Suprapubic skin (tissue), 4 donors: ENCODE data around the gene GEN1.

Experiments
- EP300 ChIP-seq: sonication (generic); formaldehyde crosslinking; IDR thresholded peaks from one replicate; pipeline ENCODE4 v1.6.1; 2017; ENCODE audit warnings: antibody characterized with exemption
- POLR2A ChIP-seq, 2 donors: fragments of 450-650 bp; IDR thresholded peaks; one replicate each; pipeline ENCODE4 v1.6.1; 2017; ENCODE audit warnings: antibody characterized with exemption in 2 of 2, mild to moderate bottlenecking in 2 of 2, moderate library complexity in 2 of 2
- POLR2AphosphoS5 ChIP-seq, 3 donors: sonication (generic); formaldehyde crosslinking; IDR thresholded peaks; one replicate each; pipeline ENCODE4 v1.6.1; 2017; ENCODE audit warnings: antibody characterized with exemption in 3 of 3
- TF ChIP-seq, protein P1 (sequence below), 2 donors: fragments of 200-600 bp in 1 of 2; fragments of 450-650 bp in 1 of 2; sonication (generic) in 1 of 2; IDR thresholded peaks; one replicate each; pipeline ENCODE4 v1.5.1; 2016 to 2019; ENCODE audit warnings: antibody characterized with exemption in 2 of 2, mild to moderate bottlenecking in 1 of 2, moderate library complexity in 1 of 2

DNA sequence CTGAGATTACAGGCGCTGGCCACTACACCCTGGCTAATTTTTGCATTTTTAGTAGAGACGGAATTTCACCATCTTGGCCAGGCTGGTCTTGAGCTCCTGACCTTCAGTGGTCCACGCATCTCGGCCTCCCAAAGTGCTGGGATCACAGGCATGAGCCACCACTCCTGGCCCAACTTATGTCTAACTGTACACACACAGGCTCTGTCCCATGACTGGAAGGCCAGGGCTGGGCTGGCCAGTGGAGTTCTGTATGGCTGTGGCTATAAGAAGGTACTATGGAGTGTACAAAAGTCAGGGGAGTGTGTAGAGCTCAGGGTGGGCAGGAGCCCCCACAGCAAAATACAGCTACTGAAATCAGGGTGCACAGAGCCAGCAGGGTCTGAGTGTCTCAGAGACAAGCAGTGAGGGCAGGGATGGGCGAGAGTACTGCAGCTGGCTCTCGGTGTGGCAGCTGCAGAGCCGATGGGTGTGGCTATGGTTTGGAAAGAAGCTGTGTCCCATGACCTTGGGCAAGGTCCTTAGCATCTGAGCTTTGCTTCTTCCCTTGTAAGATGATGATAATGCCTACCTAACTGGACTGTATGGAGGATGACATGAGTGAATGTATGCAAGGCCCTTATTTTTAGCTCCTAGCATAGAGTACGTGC, 51.9 kb downstream of the GEN1 start:
- no peak for TF ChIP-seq POLR2AphosphoS5 (IDR thresholded peaks at IDR 0.05)
- TF ChIP-seq, protein P1, sequence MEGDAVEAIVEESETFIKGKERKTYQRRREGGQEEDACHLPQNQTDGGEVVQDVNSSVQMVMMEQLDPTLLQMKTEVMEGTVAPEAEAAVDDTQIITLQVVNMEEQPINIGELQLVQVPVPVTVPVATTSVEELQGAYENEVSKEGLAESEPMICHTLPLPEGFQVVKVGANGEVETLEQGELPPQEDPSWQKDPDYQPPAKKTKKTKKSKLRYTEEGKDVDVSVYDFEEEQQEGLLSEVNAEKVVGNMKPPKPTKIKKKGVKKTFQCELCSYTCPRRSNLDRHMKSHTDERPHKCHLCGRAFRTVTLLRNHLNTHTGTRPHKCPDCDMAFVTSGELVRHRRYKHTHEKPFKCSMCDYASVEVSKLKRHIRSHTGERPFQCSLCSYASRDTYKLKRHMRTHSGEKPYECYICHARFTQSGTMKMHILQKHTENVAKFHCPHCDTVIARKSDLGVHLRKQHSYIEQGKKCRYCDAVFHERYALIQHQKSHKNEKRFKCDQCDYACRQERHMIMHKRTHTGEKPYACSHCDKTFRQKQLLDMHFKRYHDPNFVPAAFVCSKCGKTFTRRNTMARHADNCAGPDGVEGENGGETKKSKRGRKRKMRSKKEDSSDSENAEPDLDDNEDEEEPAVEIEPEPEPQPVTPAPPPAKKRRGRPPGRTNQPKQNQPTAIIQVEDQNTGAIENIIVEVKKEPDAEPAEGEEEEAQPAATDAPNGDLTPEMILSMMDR (IDR thresholded peaks at IDR 0.05): no peak
- TF ChIP-seq POLR2A (IDR thresholded peaks at IDR 0.05): no peak
- no peak for TF ChIP-seq EP300
